WTC11 (cell line): Measurements from ENCODE around the gene SMIM13.

Source experiments
- ATF3 ChIP-seq: sonication (generic); formaldehyde crosslinking; conservative IDR thresholded peaks from 2 replicates; pipeline ENCODE4 v1.8.1; 2022; ENCODE audit warnings: mild to moderate bottlenecking, missing genetic modification reagents
- CTCF ChIP-seq: fragments of 200-600 bp; IDR thresholded peaks from 2 replicates; pipeline ENCODE4 v1.8.0; 2022; ENCODE audit warnings: antibody characterized with exemption
- ELF4 ChIP-seq: sonication (generic); formaldehyde crosslinking; IDR thresholded peaks from 2 replicates; pipeline ENCODE4 v1.8.1; 2022; ENCODE audit warnings: low read depth, mild to moderate bottlenecking, moderate library complexity, missing genetic modification reagents
- NR3C1 ChIP-seq: sonication (generic); formaldehyde crosslinking; conservative IDR thresholded peaks from 2 replicates; pipeline ENCODE4 v1.8.1; 2023; ENCODE audit warnings: low read depth, mild to moderate bottlenecking, missing genetic modification reagents
- RELA ChIP-seq: sonication (generic); formaldehyde crosslinking; IDR thresholded peaks from 2 replicates; pipeline ENCODE4 v1.8.1; 2022; ENCODE audit warnings: missing genetic modification reagents, mild to moderate bottlenecking, borderline replicate concordance
- SP1 ChIP-seq: sonication (generic); formaldehyde crosslinking; conservative IDR thresholded peaks from 2 replicates; pipeline ENCODE4 v1.8.1; 2022; ENCODE audit warnings: missing genetic modification reagents
- ZBTB21 ChIP-seq: sonication (generic); formaldehyde crosslinking; IDR thresholded peaks from 2 replicates; pipeline ENCODE4 v1.8.1; 2023; ENCODE audit warnings: mild to moderate bottlenecking, missing genetic modification reagents, borderline replicate concordance
- ZNF232 ChIP-seq: sonication (generic); formaldehyde crosslinking; IDR thresholded peaks from 2 replicates; pipeline ENCODE4 v1.8.0; 2022; ENCODE audit warnings: mild to moderate bottlenecking, missing genetic modification reagents
- TF ChIP-seq, protein P1 (sequence below): sonication (generic); formaldehyde crosslinking; IDR thresholded peaks from 2 replicates; pipeline ENCODE4 v1.8.1; 2023; ENCODE audit warnings: mild to moderate bottlenecking, missing genetic modification reagents, moderate library complexity
- TF ChIP-seq, protein P2 (sequence below): sonication (generic); formaldehyde crosslinking; IDR thresholded peaks from 2 replicates; pipeline ENCODE4 v1.8.0; 2022; ENCODE audit warnings: mild to moderate bottlenecking, missing genetic modification reagents
- TF ChIP-seq, protein P3 (sequence below): sonication (generic); formaldehyde crosslinking; IDR thresholded peaks from 2 replicates; pipeline ENCODE4 v1.8.1; 2023; ENCODE audit warnings: mild to moderate bottlenecking, missing genetic modification reagents

- TF ChIP-seq SP1 (CRISPR knock-in tag) = no peak
- no peak for TF ChIP-seq RELA (CRISPR knock-in tag)
- no peak for TF ChIP-seq ATF3 (CRISPR knock-in tag)
- TF ChIP-seq CTCF = no peak
- no peak for TF ChIP-seq ELF4
- no peak for TF ChIP-seq NR3C1 (CRISPR knock-in tag)
- TF ChIP-seq, protein P1, sequence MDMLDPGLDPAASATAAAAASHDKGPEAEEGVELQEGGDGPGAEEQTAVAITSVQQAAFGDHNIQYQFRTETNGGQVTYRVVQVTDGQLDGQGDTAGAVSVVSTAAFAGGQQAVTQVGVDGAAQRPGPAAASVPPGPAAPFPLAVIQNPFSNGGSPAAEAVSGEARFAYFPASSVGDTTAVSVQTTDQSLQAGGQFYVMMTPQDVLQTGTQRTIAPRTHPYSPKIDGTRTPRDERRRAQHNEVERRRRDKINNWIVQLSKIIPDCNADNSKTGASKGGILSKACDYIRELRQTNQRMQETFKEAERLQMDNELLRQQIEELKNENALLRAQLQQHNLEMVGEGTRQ (CRISPR knock-in tag) = no peak
- no peak for TF ChIP-seq ZNF232
- TF ChIP-seq, protein P2, sequence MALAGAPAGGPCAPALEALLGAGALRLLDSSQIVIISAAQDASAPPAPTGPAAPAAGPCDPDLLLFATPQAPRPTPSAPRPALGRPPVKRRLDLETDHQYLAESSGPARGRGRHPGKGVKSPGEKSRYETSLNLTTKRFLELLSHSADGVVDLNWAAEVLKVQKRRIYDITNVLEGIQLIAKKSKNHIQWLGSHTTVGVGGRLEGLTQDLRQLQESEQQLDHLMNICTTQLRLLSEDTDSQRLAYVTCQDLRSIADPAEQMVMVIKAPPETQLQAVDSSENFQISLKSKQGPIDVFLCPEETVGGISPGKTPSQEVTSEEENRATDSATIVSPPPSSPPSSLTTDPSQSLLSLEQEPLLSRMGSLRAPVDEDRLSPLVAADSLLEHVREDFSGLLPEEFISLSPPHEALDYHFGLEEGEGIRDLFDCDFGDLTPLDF (CRISPR knock-in tag) = no peak
- TF ChIP-seq, protein P3, sequence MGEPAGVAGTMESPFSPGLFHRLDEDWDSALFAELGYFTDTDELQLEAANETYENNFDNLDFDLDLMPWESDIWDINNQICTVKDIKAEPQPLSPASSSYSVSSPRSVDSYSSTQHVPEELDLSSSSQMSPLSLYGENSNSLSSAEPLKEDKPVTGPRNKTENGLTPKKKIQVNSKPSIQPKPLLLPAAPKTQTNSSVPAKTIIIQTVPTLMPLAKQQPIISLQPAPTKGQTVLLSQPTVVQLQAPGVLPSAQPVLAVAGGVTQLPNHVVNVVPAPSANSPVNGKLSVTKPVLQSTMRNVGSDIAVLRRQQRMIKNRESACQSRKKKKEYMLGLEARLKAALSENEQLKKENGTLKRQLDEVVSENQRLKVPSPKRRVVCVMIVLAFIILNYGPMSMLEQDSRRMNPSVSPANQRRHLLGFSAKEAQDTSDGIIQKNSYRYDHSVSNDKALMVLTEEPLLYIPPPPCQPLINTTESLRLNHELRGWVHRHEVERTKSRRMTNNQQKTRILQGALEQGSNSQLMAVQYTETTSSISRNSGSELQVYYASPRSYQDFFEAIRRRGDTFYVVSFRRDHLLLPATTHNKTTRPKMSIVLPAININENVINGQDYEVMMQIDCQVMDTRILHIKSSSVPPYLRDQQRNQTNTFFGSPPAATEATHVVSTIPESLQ (CRISPR knock-in tag) = no peak
- TF ChIP-seq ZBTB21 = no peak
These were observed 3.8 kb downstream of the SMIM13 start for GRCh38 chr6:11097476-11097875.
